Thyroid gland (tissue), 4 donors: ENCODE data around the gene ARL3. TPM values are rescaled to one million over a fixed set of nuclear protein-coding genes. Genes with fewer than 3 reads are reported as not detected.

Experiments
- DNase-seq, 2 donors: peaks; one replicate each; pipeline ENCODE4 v3.0.0-alpha.2; 2019
- H3K27ac ChIP-seq, 3 donors: fragments of 200-600 bp; sonication (generic); 1 replicate in 2 of 3; 2 replicates in 1 of 3; pipeline ENCODE4 v1.5.1; 2016 to 2019; ENCODE audit warnings: mild to moderate bottlenecking in 1 of 3, moderate library complexity in 1 of 3
- H3K27me3 ChIP-seq: fragments of 200-600 bp; sonication (generic); one replicate; pipeline ENCODE4 v1.5.1; 2019
- H3K36me3 ChIP-seq, 2 donors: fragments of 200-600 bp; sonication (generic); one replicate each; pipeline ENCODE4 v1.5.1; 2016 to 2019
- H3K4me1 ChIP-seq, 2 donors: fragments of 200-600 bp; sonication (generic); one replicate each; pipeline ENCODE4 v1.5.1; 2017 to 2019
- H3K4me3 ChIP-seq, 3 donors: fragments of 200-600 bp; sonication (generic); replicated peaks in 1 of 3; 1 replicate in 2 of 3; 2 replicates in 1 of 3; pipeline ENCODE4 v1.5.1; 2016; ENCODE audit warnings: mild to moderate bottlenecking in 1 of 3
- H3K9me3 ChIP-seq: fragments of 200-600 bp; sonication (generic); one replicate; pipeline ENCODE4 v1.5.1; 2017
- POLR2A ChIP-seq, 2 donors: fragments of 450-650 bp; IDR thresholded peaks; one replicate each; pipeline ENCODE4 v1.6.1; 2017; ENCODE audit warnings: antibody characterized with exemption in 2 of 2, mild to moderate bottlenecking in 2 of 2, moderate library complexity in 1 of 2
- WGBS, 2 donors: methylation state at CpG; one replicate each; pipeline ENCODE4 v1.1.5; 2017; 5-methylcytosine and 5-hydroxymethylcytosine counted together
- intact Hi-C: fragments of 100-400 bp; cut with DNase I; formaldehyde crosslinking; loops from one replicate; pipeline ENCODE4 v1.15.1; 2023
- total RNA-seq, 4 donors: library from RNA; depleted of rRNA; stranded (reverse); fragments of >200 nt; gene quantifications; one replicate each; pipeline ENCODE4 v1.2.3, GENCODE V29; 2016
- TF ChIP-seq, protein P1 (sequence below), 6 experiments: fragments of 200-600 bp in 3 of 6; fragments of 450-650 bp in 3 of 6; sonication (generic) in 3 of 6; IDR thresholded peaks; one replicate each; pipeline ENCODE4 v1.5.1; 2016 to 2019; ENCODE audit warnings: antibody characterized with exemption in 6 of 6, mild to moderate bottlenecking in 2 of 6, inconsistent platforms in 1 of 6, moderate library complexity in 1 of 6

ARL3 gene
- total RNA-seq, 4 donors from 2014 or later: 6.6 to 13.4 (median 10.2) TPM

DNA sequence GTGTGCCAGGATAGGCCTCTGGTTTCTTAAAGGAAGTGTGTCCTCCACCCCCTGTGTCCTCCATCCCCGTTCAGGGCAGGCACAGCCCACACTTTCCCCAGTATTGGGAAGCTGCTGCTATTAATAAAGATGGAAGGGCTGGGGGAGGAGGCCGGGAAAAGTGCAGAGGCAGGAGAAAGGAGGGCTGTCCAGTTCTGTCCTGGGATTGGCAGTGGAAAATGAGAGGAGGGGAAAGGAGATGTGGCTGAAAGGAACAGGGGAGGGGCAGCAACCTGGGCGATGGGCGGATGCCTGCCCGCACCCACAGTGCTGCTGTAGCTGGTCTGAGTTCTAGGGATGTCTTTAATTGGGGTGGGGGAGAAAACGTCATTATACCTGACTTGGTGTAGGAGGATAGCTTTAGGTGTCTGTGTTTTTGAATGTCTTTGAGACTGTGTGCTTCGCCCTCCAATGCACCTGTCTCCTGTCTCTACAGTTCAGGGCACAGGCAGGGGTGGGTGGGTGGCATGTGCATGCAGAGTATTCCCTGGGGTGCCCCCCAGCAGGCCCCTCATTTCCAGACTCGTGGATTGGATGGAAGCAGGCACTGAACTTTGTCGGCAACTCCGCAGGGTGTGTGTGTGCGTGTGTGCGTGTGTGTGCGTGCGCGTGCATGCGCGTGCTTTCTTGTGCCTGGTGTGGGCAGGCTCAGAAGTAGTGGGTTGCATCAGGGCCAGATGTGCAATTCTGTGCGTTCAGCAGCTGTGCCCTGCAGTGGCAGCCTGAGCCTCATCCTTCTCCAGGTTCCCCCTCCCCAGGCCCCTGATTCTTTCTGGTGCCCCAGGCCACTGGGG, 67.4 kb downstream of the ARL3 start:
- no peaks in the 10 kb centered on the region for H3K9me3 ChIP-seq
- TF ChIP-seq POLR2A (IDR thresholded peaks at IDR 0.05): no peak
- TF ChIP-seq, protein P1, sequence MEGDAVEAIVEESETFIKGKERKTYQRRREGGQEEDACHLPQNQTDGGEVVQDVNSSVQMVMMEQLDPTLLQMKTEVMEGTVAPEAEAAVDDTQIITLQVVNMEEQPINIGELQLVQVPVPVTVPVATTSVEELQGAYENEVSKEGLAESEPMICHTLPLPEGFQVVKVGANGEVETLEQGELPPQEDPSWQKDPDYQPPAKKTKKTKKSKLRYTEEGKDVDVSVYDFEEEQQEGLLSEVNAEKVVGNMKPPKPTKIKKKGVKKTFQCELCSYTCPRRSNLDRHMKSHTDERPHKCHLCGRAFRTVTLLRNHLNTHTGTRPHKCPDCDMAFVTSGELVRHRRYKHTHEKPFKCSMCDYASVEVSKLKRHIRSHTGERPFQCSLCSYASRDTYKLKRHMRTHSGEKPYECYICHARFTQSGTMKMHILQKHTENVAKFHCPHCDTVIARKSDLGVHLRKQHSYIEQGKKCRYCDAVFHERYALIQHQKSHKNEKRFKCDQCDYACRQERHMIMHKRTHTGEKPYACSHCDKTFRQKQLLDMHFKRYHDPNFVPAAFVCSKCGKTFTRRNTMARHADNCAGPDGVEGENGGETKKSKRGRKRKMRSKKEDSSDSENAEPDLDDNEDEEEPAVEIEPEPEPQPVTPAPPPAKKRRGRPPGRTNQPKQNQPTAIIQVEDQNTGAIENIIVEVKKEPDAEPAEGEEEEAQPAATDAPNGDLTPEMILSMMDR (IDR thresholded peaks at IDR 0.05): no peak
- H3K36me3 ChIP-seq: no peaks in the 10 kb centered on the region
- peak; percentile 52 to 54 for DNase-seq
- intact Hi-C loops: no loop called here
- H3K27ac ChIP-seq: peak overlapping the region; percentile 96 to 100 (median 100)
- WGBS, 2 donors: 19 to 33% methylated on average over 17 to 18 of the region's 18 CpGs
- no peaks in the 10 kb centered on the region for H3K27me3 ChIP-seq
- peak overlapping the region; percentile 2 to 84 (median 54) for H3K4me3 ChIP-seq
- H3K4me1 ChIP-seq: peaks cover 50 to 53% of the 10 kb centered on the region in 2 donors

DNA sequence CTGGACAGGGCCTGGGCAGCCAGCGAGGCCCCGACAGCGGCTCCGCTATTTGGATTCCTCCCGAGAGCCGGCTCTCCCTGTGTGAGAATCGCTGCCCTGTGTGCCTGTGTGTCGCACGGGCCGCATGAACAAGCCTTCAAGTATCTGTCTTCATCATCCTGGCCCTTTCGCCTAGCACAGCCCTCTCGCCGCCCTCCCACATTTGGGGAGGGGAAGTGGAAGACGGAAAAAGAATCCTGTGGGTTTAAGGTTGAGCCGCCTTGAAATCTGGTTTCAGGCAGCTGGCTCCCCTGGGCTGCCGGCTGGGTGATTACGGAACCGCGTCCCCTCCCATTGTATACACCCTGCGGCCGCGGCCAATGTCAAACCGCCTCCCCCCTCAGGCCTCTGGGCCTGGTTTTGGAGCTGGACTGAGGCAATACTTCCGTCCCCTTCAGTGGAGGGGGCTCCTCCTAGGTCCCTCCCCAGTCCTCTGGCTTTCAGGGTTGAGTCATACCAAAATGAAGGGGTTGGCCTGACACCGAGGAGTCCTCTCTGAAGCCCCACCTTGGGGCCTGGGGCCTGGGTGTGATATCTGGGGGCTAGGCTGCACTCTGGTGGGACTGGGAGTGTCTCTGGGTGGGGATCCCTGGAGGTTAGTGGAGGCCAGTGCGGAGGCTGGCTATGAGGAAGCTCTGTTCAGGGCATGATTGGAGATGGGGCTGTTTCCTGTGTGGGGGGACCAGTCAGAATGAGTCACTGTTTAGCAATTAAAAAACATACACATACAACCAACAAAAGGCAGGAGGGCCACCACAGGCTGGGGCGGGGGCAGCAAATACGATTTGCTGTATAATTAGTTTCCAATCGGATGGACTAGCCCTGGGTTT, 68.2 kb downstream of the ARL3 start:
- H3K4me3 ChIP-seq: peak overlapping the region; percentile 59 to 84 (median 78)
- no peaks in the 10 kb centered on the region for H3K9me3 ChIP-seq
- no peaks in the 10 kb centered on the region for H3K27me3 ChIP-seq
- TF ChIP-seq, protein P1 (IDR thresholded peaks at IDR 0.05): no peak
- TF ChIP-seq POLR2A (IDR thresholded peaks at IDR 0.05): peak in 1 of 2 donors; percentile 89
- H3K27ac ChIP-seq: peak overlapping the region; percentile 96 to 100 (median 100)
- 1 to 5% methylated on average over 19 to 29 of the region's 29 CpGs for WGBS, 2 donors
- peaks cover 46 to 50% of the 10 kb centered on the region in 2 donors for H3K4me1 ChIP-seq
- DNase-seq: peak; percentile 92 to 94
- intact Hi-C loops: loop anchor here (2.0 kb wide), 1 partner anchor 29 kb away; no protein-coding TSS in a partner anchor
- no peaks in the 10 kb centered on the region for H3K36me3 ChIP-seq

DNA sequence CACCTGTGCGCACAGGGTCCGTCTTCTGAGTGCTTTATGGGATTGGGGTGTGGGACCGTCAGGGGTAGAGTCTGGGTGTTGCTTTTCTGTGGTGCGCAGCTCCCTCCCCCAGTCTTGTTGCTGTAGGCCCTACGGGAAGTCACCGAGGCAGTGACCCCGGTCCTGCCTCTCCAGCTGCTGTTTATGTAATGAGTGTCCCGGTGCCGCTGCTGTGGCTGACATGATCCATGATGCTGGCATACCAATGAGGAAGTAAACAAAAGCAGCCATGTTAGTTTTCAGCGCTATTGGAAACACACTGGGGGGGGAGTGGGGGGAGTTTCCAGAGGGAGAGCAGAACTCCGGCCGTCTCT, 68.8 kb downstream of the ARL3 start:
- Histone ChIP-seq H3K4me3 (peak overlapping the region; percentile 59 to 84 (median 78)), H3K9me3 (no peaks in the 10 kb centered on the region), H3K27ac (peak overlapping the region; percentile 96 to 100 (median 100)), H3K27me3 (no peaks in the 10 kb centered on the region), H3K36me3 (no peaks in the 10 kb centered on the region), H3K4me1 (peaks cover 40 to 44% of the 10 kb centered on the region in 2 donors)
- TF ChIP-seq, protein P1 (IDR thresholded peaks at IDR 0.05): no peak
- TF ChIP-seq POLR2A (IDR thresholded peaks at IDR 0.05): peak in 1 of 2 donors; percentile 4
- intact Hi-C loops: loop anchor here (2.0 kb wide), 1 partner anchor 29 kb away; no protein-coding TSS in a partner anchor
- DNase-seq: peak; percentile 77 to 79
- 0% methylated on average over 3 to 10 of the region's 12 CpGs for WGBS, 2 donors

DNA sequence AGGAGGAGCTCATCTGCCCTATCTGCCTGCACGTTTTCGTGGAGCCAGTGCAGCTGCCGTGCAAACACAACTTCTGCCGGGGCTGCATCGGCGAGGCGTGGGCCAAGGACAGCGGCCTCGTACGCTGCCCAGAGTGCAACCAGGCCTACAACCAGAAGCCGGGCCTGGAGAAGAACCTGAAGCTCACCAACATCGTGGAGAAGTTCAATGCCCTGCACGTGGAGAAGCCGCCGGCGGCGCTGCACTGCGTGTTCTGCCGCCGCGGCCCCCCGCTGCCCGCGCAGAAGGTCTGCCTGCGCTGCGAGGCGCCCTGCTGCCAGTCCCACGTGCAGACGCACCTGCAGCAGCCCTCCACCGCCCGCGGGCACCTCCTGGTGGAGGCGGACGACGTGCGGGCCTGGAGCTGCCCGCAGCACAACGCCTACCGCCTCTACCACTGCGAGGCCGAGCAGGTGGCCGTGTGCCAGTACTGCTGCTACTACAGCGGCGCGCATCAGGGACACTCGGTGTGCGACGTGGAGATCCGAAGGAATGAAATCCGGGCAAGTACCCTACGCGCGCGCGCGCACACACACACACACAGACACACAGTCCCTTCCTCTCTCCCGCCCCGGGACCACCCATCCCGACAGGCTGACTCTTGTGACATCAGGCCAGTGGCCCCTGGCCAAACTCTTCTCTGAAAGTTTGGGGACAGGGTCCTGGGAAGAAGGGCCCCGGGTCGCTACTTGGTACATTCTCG, 69.4 kb downstream of the ARL3 start:
- Histone ChIP-seq H3K27me3 (no peaks in the 10 kb centered on the region), H3K36me3 (no peaks in the 10 kb centered on the region), H3K9me3 (no peaks in the 10 kb centered on the region), H3K4me3 (peak overlapping the region; percentile 59 to 84 (median 78)), H3K4me1 (peaks cover 35 to 39% of the 10 kb centered on the region in 2 donors), H3K27ac (peak overlapping the region; percentile 96 to 100 (median 100))
- TF ChIP-seq POLR2A (IDR thresholded peaks at IDR 0.05): peak in 1 of 2 donors; percentile 58
- TF ChIP-seq, protein P1 (IDR thresholded peaks at IDR 0.05): peak; percentile 16 to 72 (median 61)
- 0 to 1% methylated on average over 12 to 32 of the region's 62 CpGs for WGBS, 2 donors
- intact Hi-C loops: loop anchor here (2.0 kb wide), 1 partner anchor 30 kb away; no protein-coding TSS in a partner anchor
- DNase-seq: peak; percentile 87 to 90
